ENCODE data around the gene MYMX. TPM values are rescaled to one million over a fixed set of nuclear protein-coding genes. Genes with fewer than 3 reads are reported as not detected.

MYMX gene
- total RNA-seq, 2 donors from 2014 or later = 1.7 to 1.8 TPM

DNA sequence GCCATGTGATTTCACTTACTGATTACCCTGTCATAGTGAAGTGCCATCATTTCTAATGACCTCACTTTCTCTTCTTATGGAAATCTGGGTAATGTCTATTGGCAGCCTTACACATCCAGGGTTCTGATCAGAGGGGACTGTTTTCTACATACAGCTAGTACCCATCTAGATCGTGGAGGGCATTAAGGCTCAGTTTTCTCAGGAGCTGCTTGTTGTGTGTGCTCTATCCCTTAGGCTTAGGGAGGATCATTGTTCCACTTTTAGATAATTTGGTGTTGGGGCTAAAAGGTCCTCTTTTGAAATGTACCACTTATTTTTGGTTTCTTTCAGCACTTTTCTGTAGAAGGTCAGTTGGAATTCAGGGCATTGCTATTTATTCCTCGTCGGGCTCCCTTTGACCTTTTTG is 34.0 kb downstream of the MYMX start:
- H3K4me1 ChIP-seq (ENCODE audit: control insufficient read depth, insufficient read depth, low read length) = no peaks in the 10 kb centered on the region
- H3K27ac ChIP-seq (ENCODE audit: low read depth, low read length) = no peak overlapping the region
- H3K27me3 Mint-ChIP-seq (ENCODE audit: insufficient read depth) = no peaks in the 10 kb centered on the region
- 96% methylated on average over 3 of the region's 3 CpGs; no CpG with 5 or more reads in 1 of the 2 experiments for WGBS, 2 experiments (ENCODE audit: insufficient coverage in 1 of 2, insufficient read length in 1 of 2)
- H3K4me3 ChIP-seq (ENCODE audit: low read length) = peak overlapping the region; percentile 100
- peak overlapping the region; percentile 52 for H3K27ac Mint-ChIP-seq
- peaks cover 81% of the 10 kb centered on the region for H3K36me3 Mint-ChIP-seq (ENCODE audit: low read depth)
- peak overlapping the region; percentile 21 for H3K9ac ChIP-seq (ENCODE audit: extremely low read depth, low read length, poor library complexity, severe bottlenecking)
- H3K27me3 ChIP-seq (ENCODE audit: control insufficient read depth, insufficient read depth, low read length, poor library complexity, severe bottlenecking) = no peaks in the 10 kb centered on the region
- TF ChIP-seq, protein P1, sequence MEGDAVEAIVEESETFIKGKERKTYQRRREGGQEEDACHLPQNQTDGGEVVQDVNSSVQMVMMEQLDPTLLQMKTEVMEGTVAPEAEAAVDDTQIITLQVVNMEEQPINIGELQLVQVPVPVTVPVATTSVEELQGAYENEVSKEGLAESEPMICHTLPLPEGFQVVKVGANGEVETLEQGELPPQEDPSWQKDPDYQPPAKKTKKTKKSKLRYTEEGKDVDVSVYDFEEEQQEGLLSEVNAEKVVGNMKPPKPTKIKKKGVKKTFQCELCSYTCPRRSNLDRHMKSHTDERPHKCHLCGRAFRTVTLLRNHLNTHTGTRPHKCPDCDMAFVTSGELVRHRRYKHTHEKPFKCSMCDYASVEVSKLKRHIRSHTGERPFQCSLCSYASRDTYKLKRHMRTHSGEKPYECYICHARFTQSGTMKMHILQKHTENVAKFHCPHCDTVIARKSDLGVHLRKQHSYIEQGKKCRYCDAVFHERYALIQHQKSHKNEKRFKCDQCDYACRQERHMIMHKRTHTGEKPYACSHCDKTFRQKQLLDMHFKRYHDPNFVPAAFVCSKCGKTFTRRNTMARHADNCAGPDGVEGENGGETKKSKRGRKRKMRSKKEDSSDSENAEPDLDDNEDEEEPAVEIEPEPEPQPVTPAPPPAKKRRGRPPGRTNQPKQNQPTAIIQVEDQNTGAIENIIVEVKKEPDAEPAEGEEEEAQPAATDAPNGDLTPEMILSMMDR (conservative IDR thresholded peaks at IDR 0.05) = no peak
- H3K4me1 Mint-ChIP-seq = peaks cover 29% of the 10 kb centered on the region
- no peak for DNase-seq
- H3K36me3 ChIP-seq (ENCODE audit: control insufficient read depth, insufficient read depth, low read length) = peaks cover 74% of the 10 kb centered on the region
- no peak overlapping the region for H3K4me3 Mint-ChIP-seq
- peaks cover 2% of the 10 kb centered on the region for H3K9me3 Mint-ChIP-seq
- H3K9me3 ChIP-seq (ENCODE audit: control insufficient read depth, low read length) = no peaks in the 10 kb centered on the region

DNA sequence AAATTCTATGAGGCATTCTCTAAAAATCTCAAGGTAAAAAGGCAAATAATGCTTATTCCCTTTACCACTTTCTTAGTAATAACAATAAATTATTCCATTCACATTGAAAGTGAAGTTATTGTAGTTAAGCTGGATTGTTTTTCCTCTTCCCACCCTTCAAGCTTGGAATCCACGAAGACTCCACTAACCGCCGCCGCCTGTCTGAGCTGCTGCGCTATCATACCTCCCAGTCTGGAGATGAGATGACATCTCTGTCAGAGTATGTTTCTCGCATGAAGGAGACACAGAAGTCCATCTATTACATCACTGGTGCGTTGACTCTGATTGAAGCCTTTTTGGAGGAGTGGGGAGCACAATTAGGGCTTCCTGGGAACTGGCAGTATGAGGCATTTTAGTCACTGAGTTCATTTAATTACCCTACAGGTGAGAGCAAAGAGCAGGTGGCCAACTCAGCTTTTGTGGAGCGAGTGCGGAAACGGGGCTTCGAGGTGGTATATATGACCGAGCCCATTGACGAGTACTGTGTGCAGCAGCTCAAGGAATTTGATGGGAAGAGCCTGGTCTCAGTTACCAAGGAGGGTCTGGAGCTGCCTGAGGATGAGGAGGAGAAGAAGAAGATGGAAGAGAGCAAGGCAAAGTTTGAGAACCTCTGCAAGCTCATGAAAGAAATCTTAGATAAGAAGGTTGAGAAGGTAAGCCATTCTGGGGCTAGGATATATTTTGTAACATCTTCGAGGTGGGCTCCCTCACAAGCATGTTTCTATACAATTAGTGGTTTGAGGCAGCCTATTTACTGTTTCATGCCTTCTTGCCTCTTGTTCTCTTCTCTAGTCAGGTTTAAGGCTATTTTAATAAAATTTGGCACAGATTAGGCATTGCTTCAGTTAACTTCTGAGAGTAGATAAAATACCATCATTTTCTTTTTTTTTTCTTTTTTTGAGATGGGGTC is 35.1 kb downstream of the MYMX start:
- Mint-ChIP-seq H3K27ac (peak overlapping the region; percentile 50), H3K4me3 (no peak overlapping the region), H3K36me3 (ENCODE audit: low read depth) (peaks cover 83% of the 10 kb centered on the region), H3K9me3 (peaks cover 2% of the 10 kb centered on the region), H3K4me1 (peaks cover 38% of the 10 kb centered on the region), H3K27me3 (ENCODE audit: insufficient read depth) (no peaks in the 10 kb centered on the region)
- H3K4me3 ChIP-seq (ENCODE audit: low read length) = no peak overlapping the region
- H3K27me3 ChIP-seq (ENCODE audit: control insufficient read depth, insufficient read depth, low read length, poor library complexity, severe bottlenecking) = no peaks in the 10 kb centered on the region
- peaks cover 77% of the 10 kb centered on the region for H3K36me3 ChIP-seq (ENCODE audit: control insufficient read depth, insufficient read depth, low read length)
- WGBS, 2 experiments (ENCODE audit: insufficient coverage in 1 of 2, insufficient read length in 1 of 2) = 96% methylated on average over 14 of the region's 14 CpGs
- no peaks in the 10 kb centered on the region for H3K9me3 ChIP-seq (ENCODE audit: control insufficient read depth, low read length)
- TF ChIP-seq, protein P1 (conservative IDR thresholded peaks at IDR 0.05) = no peak
- no peak for DNase-seq
- H3K9ac ChIP-seq (ENCODE audit: extremely low read depth, low read length, poor library complexity, severe bottlenecking) = no peak overlapping the region
- peaks cover 3% of the 10 kb centered on the region for H3K4me1 ChIP-seq (ENCODE audit: control insufficient read depth, insufficient read depth, low read length)
- no peak overlapping the region for H3K27ac ChIP-seq (ENCODE audit: low read depth, low read length)

DNA sequence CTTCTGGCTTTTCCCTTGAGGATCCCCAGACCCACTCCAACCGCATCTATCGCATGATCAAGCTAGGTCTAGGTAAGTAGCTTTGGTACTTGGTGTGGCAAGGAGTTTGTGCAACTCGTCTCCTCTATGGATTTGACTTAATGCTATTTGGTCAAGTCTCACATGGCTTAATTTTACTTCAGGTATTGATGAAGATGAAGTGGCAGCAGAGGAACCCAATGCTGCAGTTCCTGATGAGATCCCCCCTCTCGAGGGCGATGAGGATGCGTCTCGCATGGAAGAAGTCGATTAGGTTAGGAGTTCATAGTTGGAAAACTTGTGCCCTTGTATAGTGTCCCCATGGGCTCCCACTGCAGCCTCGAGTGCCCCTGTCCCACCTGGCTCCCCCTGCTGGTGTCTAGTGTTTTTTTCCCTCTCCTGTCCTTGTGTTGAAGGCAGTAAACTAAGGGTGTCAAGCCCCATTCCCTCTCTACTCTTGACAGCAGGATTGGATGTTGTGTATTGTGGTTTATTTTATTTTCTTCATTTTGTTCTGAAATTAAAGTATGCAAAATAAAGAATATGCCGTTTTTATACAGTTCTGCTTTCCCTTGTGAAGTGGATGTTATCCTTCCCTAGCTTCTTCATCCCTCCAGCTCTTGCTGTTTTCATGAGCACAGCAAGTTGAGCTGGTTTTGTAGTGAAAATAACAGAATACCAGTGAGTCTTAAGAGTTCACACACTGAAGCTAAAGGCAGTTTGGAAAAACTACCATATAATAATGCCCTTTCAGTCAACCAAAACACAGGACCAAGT is 36.8 kb downstream of the MYMX start:
- Mint-ChIP-seq H3K27ac (peak overlapping the region; percentile 62), H3K4me3 (no peak overlapping the region), H3K9me3 (no peaks in the 10 kb centered on the region), H3K27me3 (ENCODE audit: insufficient read depth) (no peaks in the 10 kb centered on the region), H3K36me3 (ENCODE audit: low read depth) (peaks cover 72% of the 10 kb centered on the region), H3K4me1 (peaks cover 41% of the 10 kb centered on the region)
- WGBS, 2 experiments (ENCODE audit: insufficient coverage in 1 of 2, insufficient read length in 1 of 2) = 86 to 100% methylated on average over 2 to 10 of the region's 10 CpGs
- Histone ChIP-seq H3K27ac (ENCODE audit: low read depth, low read length) (no peak overlapping the region), H3K36me3 (ENCODE audit: control insufficient read depth, insufficient read depth, low read length) (peaks cover 69% of the 10 kb centered on the region), H3K9ac (ENCODE audit: extremely low read depth, low read length, poor library complexity, severe bottlenecking) (no peak overlapping the region), H3K9me3 (ENCODE audit: control insufficient read depth, low read length) (no peaks in the 10 kb centered on the region), H3K4me1 (ENCODE audit: control insufficient read depth, insufficient read depth, low read length) (peaks cover 3% of the 10 kb centered on the region), H3K27me3 (ENCODE audit: control insufficient read depth, insufficient read depth, low read length, poor library complexity, severe bottlenecking) (no peaks in the 10 kb centered on the region), H3K4me3 (ENCODE audit: low read length) (no peak overlapping the region)
- TF ChIP-seq, protein P1 (conservative IDR thresholded peaks at IDR 0.05) = peak; percentile 81
- peak; percentile 89 for DNase-seq

Data from endodermal cell (in vitro differentiated cells).